Activated CD4-positive, alpha-beta T cell treated with anti-CD3 and anti-CD28 coated beads, Interleukin-2, amount 50 U/mL, for 24 hours (primary cell): ENCODE results near the gene GPAM.
A peak's percentile ranks its signal among the peaks of the same experiment; 100 is the strongest.
"Not testable (repeated sequence)": the region's sequence is repeated elsewhere in the genome, so short reads cannot be mapped to it uniquely, and the experiment has no call there.

Source experiments
- DNase-seq, 2 donors: peaks; one replicate each; pipeline ENCODE4 v3.0.0-alpha.2; 2020; ENCODE audit warnings: low read depth in 1 of 2, low spot score in 1 of 2

The GPAM gene

DNA sequence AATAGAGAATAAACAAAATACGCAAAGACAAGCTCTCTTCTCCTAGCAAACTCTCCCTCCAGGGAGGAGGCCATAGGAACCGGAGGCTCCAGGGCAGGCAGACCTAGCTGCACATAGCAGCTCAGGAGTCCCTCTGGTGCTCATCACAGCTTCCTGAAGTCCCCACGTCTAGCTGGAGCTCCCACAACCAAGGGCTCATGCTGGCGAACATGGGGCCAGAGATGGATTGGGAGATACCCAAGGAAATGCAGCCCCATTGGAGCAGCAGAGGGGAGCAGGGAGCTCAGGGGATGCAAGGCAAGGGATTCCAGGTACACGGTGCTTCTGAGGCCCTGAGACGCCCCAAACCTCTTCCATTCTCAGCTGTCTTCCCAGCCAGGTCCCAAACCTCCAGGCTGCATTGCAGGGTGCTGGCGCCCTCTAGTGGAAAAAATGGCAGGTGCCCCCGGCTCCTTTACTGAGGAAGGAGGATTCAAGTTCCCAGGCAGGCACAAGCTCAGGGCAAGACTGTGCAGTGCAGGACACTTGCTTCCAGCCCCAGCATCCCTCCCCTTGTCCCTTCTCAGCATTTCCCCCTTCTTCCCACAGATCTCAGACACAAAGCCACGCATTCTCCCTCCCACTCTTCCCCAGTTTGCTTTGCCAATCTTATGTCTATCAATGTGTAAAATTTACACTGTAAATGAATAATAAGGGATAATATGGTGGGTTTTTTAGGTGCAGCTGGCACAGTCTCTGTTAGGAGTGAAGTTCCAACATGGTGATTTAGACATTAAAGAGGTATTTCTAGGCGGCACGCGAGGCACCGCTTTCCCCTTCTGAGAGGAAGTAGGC, 46.2 kb downstream of the GPAM start:
- peak; percentile 42 to 47 for DNase-seq

GRCh38 chr10:112136486-112137153, 46.9 kb downstream of the GPAM start:
- DNase-seq: no peak

DNA sequence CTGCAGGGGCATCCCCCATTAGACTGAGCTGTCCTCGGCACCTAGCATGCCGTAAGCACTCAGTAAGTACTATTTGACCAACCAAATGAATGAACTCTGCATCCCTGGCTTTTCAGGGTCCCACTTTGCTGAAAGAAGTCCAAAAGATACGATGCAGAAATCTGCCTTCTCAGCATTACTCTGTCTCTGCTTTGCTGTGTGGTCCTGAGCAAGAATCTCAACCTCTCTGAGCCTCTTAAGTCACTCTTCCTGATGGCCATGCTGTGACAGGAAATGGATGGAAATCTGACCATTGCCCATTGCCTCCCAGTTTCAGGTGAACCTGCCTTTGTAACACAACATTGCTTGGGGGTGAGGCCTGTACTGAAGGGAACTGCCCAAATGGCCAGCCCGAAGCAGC, 48.0 kb downstream of the GPAM start:
- no peak for DNase-seq

DNA sequence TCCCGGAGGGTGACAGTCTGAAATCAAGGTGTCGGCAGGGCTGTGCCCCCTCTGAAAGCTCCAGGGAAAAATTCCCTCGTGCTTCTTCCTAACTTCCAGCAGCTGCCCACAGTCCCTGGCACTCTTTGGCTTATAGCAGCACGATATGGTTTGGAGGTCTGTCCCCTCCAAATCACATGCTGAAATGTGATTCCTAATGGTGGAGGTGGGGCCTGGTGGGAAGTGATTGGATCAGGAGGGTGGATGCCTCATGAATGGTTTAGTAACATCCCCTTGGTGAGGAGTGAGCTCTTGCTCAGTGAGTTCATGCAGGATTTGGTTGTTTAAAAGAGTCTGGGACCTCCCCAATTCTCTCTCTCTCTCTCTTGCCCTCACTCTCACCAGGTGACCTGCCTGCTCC, 51.1 kb downstream of the GPAM start:
- DNase-seq: no peak

- DNase-seq: no peak
Measured at GRCh38 chr10:112131996-112132395, 51.6 kb downstream of the GPAM start.

DNA sequence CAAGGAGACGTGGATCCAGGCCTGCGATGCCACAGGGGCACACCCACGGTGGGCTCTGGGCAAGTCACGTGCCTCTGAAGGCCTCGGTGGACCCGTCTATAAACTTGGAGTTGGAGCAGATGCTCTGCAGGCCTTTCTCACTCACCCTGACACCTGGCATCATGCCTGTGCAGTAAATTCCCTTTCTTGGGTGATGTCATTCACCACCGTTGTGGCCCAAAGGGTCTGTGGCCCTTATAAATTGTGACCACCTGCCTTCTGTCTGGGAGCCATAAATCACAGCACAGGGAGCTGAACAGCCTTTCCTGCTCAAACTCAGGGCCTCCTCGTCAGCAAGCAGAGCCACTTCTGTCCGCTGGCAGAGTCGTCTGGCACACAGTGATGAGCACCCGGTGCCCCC, 52.2 kb downstream of the GPAM start:
- DNase-seq: no peak

DNA sequence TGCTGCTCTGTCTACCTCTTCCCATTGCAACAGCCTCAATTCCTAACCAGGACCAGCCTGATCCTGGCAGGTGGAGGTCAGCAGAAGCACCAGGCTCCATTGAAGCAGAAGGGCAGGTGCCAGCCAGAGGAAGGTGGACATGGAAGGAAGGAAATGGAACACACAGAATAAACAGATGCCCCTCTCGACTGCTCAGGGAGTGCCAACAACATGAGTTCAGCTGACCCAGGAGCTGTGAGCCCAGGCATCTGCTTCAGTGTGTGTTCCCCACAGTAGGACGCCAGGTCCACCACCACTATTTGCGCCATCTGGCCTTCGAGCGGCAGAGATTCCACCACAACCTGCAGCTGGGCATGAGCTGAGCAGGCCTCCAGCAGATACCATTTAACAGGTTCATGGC, 56.7 kb downstream of the GPAM start:
- no peak for DNase-seq

GRCh38 chr10:112126172-112126571, 57.4 kb downstream of the GPAM start:
- DNase-seq: no peak

- no peak for DNase-seq
Measured at GRCh38 chr10:112124866-112125265, 58.7 kb downstream of the GPAM start.

- no peak for DNase-seq
Measured at GRCh38 chr10:112122827-112123226, 60.7 kb downstream of the GPAM start.

- no peak for DNase-seq
Measured at GRCh38 chr10:112120491-112120890, 63.1 kb downstream of the GPAM start.

DNA sequence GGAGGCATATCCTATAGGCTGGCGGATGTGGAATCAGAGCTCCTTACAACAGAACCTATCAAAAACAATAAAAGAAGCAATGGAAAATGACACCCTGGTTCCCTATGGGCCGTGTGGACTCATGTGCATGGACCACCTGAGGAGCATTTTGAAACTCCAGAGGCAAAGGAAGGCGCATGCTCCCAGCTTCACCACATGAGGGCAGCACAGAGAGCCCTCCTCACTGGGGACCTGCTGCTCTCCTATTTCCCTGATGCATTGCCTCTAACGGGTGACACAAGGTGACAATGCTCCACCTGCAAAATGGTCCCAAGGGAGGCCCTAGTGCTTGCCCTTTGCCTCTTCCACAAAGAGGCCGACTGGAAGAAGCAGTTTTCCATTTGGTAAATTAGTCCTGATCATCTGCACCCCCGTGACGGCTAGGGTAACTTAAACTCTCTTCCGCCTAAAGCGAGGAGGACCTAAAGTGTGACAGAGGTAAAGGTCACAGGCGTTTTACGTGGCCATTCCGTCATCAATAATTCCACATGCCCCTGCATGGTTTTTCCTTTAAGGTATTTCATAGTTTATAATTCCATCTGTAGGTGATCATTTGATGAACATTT, 67.7 kb downstream of the GPAM start:
- peak in 1 of 2 donors; percentile 10 for DNase-seq

GRCh38 chr10:112109779-112110178, 73.8 kb downstream of the GPAM start:
- DNase-seq: not testable (repeated sequence)
